Heart right ventricle (tissue), 16 donors: Measurements from ENCODE around the gene UTP20. TPM values are rescaled to one million over a fixed set of nuclear protein-coding genes. Genes with fewer than 3 reads are reported as not detected.

Experiments used
- ATAC-seq, 8 donors: fragments of 200-7000 bp; cut with Tn5 transposase; one replicate each; pipeline ENCODE4 v1.9.1; 2020; ENCODE audit warnings: mild to moderate bottlenecking in 8 of 8, moderate library complexity in 8 of 8, moderate number of reproducible peaks in 1 of 8
- DNase-seq, 2 donors: peaks; one replicate each; pipeline ENCODE4 v3.0.0-alpha.2; 2020
- H3K27ac ChIP-seq, 10 donors: fragments of 200-600 bp; sonication (generic) in 2 of 10; one replicate each; pipeline versions ENCODE4 v1.5.0 to v1.8.0; 2020 to 2022; ENCODE audit warnings: mild to moderate bottlenecking in 3 of 10
- H3K27me3 ChIP-seq, 7 donors: fragments of 200-600 bp; one replicate each; pipeline ENCODE4 v1.8.0; 2021 to 2022; ENCODE audit warnings: mild to moderate bottlenecking in 2 of 7
- H3K36me3 ChIP-seq, 9 donors: fragments of 200-600 bp; sonication (generic) in 1 of 9; one replicate each; pipeline versions ENCODE4 v1.5.0 to v1.8.0; 2020 to 2022; ENCODE audit warnings: mild to moderate bottlenecking in 2 of 9
- H3K4me1 ChIP-seq, 9 donors: fragments of 200-600 bp; sonication (generic) in 1 of 9; one replicate each; pipeline versions ENCODE4 v1.5.0 to v1.8.0; 2020 to 2022; ENCODE audit warnings: mild to moderate bottlenecking in 4 of 9
- H3K4me3 ChIP-seq, 10 donors: fragments of 200-600 bp; sonication (generic) in 2 of 10; one replicate each; pipeline versions ENCODE4 v1.5.0 to v1.8.0; 2020 to 2022; ENCODE audit warnings: mild to moderate bottlenecking in 7 of 10, moderate library complexity in 2 of 10
- H3K9me3 ChIP-seq, 11 donors: fragments of 200-600 bp in 10 of 11; sonication (generic) in 2 of 11; one replicate each; pipeline versions ENCODE4 v1.5.0 to v1.8.0; 2013 to 2022; ENCODE audit warnings: mild to moderate bottlenecking in 2 of 11, control low read depth in 1 of 11, moderate library complexity in 1 of 11
- WGBS, 2 donors: extraction: QIAGEN DNeasy Blood & Tissue Kit; methylation state at CpG; one replicate each; pipeline ENCODE4 v1.1.7; 2013; ENCODE audit warnings: inconsistent platforms in 1 of 2; 5-methylcytosine and 5-hydroxymethylcytosine counted together
- intact Hi-C, 10 donors: fragments of 100-400 bp; cut with DNase I; formaldehyde crosslinking; loops; one replicate each; pipeline versions ENCODE4 v1.11.1 to v1.14.2; 2022
- long read RNA-seq, 3 donors: library from polyadenylated mRNA; unstranded; transcript quantifications; one replicate each; pipeline ENCODE4 v2.0.0, GENCODE V29; 2020 to 2021
- polyA plus RNA-seq, 2 donors: library from polyadenylated mRNA; stranded (reverse); fragments of 200-250 nt; gene quantifications; one replicate each; pipeline ENCODE4 v1.2.3, GENCODE V29; 2013
- total RNA-seq, 10 donors: library from RNA; stranded (reverse); fragmentation: NEBNext Ultra II Directional in 3 of 10; extraction: Animal tissue kit (Norgen Biotek cat#: 25700) in 3 of 10; gene quantifications; one replicate each; pipeline versions ENCODE4 v1.2.1 to v1.2.4, GENCODE V29; 2021 to 2023
- TF ChIP-seq, protein P1 (sequence below), 9 donors: fragments of 200-600 bp; sonication (generic) in 2 of 9; IDR thresholded peaks; one replicate each; pipeline versions ENCODE4 v1.5.0 to v1.8.0; 2021 to 2022; ENCODE audit warnings: antibody characterized with exemption in 9 of 9, mild to moderate bottlenecking in 5 of 9, moderate library complexity in 1 of 9
- donor health status: Arrhythmogenic right ventricular cardiomyopathy.
- donor health status: ischemic (EF 13 %, LVEDD 7.1; RV severe dilation, severe dysfunction).
- donor health status: healthy with polysubstance abuse.
- donor health status: DM: no; HTN: yes; CAD: no.
- donor health status: DM: no; HTN: no; CAD: no.
- donor health status: ischemic (EF 25% LVEDD 6.9; RV normal size, moderate dysfunction).
- donor health status: ischemic (EF 25% LVEDD 5.7; RV mildly dilated, moderate dysfunction).
- donor health status: healthy.
- donor health status: DM: yes; HTN: yes; CAD: no.
- donor health status: Ischemic cardiomyopathy.
- donor health status: ischemic (EF 35%, LVEDD 5.7; RV mildly dilated, moderate dysfunction).
- donor health status: nonischemic (EF 11% LVEDD 7.7; RV severe dilation, severe dysfunction).
- donor health status: DM: yes; HTN: yes; CAD: no.
- donor health status: PGD.
- donor health status: ischemic (EF 29% LVEDD 5.4; RV normal size, mild dysfunction).
- donor health status: nonischemic (EF 23%, LVEDD 6.1; RV moderate dilation, normal function).

UTP20 gene
- 1 to 10 TPM; 5.1 to 8.5 (median 6.6) TPM for total RNA-seq
- polyA plus RNA-seq, result 1 to 10 TPM; 1.5 to 2.2 TPM
- long read RNA-seq, donor 1, partial matches to known transcripts, result 4 of 5 reads
- long read RNA-seq, donor 1, other reads (novel, unspliced or antisense), result 1 of 5 reads
- long read RNA-seq, donor 2, partial matches to known transcripts, result 2 of 2 reads
- long read RNA-seq, donor 2, other reads (novel, unspliced or antisense), result 0 of 2 reads
- long read RNA-seq, donor 3, partial matches to known transcripts, result 4 of 4 reads
- long read RNA-seq, donor 3, other reads (novel, unspliced or antisense), result 0 of 4 reads

DNA sequence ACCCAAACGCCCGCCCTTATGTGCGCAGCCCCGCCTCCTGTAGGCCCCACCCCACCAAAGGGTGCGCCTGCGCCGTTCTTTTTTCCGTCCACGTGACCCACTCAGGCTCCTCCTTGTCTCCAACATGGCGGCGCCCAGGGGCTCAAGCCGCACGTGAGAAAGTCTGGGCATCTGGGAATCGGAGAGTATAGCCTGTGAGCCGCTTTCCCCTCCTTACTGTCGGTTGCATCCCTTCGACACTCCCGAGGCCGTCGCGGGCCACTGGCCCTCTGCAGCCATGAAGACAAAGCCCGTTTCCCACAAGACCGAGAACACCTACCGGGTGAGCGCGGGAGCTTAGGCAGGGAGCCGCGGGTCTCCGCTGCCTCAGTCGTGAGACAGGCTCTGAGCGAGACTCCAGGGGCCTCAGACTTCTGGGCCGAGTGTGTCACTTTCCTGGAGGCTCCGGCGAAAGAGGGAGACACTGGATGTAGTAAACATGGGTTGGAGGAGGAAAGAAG is at the start of gene UTP20:
Gene UTP20, plus strand, starts transcription at position 100 of the 500 bp plus-strand sequence. Its CDS starts 178 bp downstream, at position 278.
- intact Hi-C loops, result no loop called here
- Histone ChIP-seq H3K27me3 (peaks cover 0 to 11% (median 0%) of the 10 kb centered on the region in 7 donors), H3K9me3 (no peaks in the 10 kb centered on the region), H3K36me3 (peaks cover 0 to 33% (median 9%) of the 10 kb centered on the region in 9 donors), H3K4me3 (peak within 1 kb of the TSS; percentile 72 to 100 (median 88)), H3K27ac (peak within 1 kb of the TSS in 4 of 10 donors; percentile 13 to 57 (median 38)), H3K4me1 (peaks cover 0 to 16% (median 8%) of the 10 kb centered on the region in 9 donors)
- DNase-seq (peak; percentile 91 to 93), ATAC-seq (peak; percentile 100)
- TF ChIP-seq, protein P1, sequence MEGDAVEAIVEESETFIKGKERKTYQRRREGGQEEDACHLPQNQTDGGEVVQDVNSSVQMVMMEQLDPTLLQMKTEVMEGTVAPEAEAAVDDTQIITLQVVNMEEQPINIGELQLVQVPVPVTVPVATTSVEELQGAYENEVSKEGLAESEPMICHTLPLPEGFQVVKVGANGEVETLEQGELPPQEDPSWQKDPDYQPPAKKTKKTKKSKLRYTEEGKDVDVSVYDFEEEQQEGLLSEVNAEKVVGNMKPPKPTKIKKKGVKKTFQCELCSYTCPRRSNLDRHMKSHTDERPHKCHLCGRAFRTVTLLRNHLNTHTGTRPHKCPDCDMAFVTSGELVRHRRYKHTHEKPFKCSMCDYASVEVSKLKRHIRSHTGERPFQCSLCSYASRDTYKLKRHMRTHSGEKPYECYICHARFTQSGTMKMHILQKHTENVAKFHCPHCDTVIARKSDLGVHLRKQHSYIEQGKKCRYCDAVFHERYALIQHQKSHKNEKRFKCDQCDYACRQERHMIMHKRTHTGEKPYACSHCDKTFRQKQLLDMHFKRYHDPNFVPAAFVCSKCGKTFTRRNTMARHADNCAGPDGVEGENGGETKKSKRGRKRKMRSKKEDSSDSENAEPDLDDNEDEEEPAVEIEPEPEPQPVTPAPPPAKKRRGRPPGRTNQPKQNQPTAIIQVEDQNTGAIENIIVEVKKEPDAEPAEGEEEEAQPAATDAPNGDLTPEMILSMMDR (IDR thresholded peaks at IDR 0.05), result no peak
- 0% methylated on average over 34 of the region's 34 CpGs for WGBS, 2 donors

DNA sequence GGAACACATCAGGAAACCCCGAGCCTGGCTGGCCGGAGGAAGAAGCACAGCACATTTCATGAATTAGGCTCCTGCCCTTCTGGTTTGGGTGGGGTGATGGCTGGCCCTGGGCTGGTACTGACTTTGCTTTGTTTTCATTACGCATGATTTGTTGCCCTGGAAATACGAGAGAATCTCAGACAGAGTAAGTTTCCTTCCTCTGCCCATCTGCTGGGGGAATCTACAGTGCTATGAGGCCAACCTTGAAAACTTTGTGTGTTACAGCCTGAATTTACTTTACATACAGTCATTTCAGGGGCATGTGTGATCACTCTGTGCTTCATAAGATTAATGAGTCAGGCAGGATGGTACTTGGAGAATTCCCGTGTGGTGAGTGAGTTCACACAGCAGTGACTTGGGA is 49.4 kb upstream of the UTP20 start:
- Histone ChIP-seq H3K4me1 (no peaks in the 10 kb centered on the region), H3K27ac (no peak overlapping the region), H3K9me3 (no peaks in the 10 kb centered on the region), H3K27me3 (peaks cover 0 to 5% (median 0%) of the 10 kb centered on the region in 7 donors), H3K36me3 (no peaks in the 10 kb centered on the region), H3K4me3 (no peak overlapping the region)
- intact Hi-C loops, result no loop called here
- ATAC-seq (peak in 2 of 8 donors; percentile 11 to 37), DNase-seq (no peak)
- TF ChIP-seq, protein P1 (IDR thresholded peaks at IDR 0.05), result no peak
- WGBS, 2 donors, result 63 to 81% methylated on average over 5 of the region's 5 CpGs

DNA sequence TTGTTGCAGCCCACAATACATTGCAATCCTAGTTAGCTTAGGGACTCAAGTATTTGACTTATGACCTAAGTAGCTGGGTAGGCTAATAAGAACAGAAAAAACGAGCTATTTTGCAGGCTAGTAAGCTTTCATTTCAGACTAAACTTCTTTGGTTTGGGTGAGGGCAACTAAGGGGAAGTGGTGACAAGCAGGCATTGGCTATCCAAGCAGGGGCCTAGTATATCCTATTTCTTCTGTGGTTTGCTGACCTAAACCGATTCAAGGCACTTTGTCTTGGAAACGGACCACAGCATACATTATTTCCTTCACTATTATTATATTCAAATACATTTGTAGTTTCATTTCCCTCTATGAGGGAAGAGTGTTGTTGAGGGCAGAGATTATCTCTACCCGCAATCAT is 48.3 kb upstream of the UTP20 start:
- Histone ChIP-seq H3K27me3 (peaks cover 0 to 11% (median 0%) of the 10 kb centered on the region in 7 donors), H3K27ac (no peak overlapping the region), H3K36me3 (no peaks in the 10 kb centered on the region), H3K4me3 (no peak overlapping the region), H3K4me1 (no peaks in the 10 kb centered on the region), H3K9me3 (no peaks in the 10 kb centered on the region)
- 74 to 75% methylated on average over 4 of the region's 4 CpGs for WGBS, 2 donors
- intact Hi-C loops, result no loop called here
- ATAC-seq, result no peak
- DNase-seq, result no peak
- TF ChIP-seq, protein P1 (IDR thresholded peaks at IDR 0.05), result no peak

DNA sequence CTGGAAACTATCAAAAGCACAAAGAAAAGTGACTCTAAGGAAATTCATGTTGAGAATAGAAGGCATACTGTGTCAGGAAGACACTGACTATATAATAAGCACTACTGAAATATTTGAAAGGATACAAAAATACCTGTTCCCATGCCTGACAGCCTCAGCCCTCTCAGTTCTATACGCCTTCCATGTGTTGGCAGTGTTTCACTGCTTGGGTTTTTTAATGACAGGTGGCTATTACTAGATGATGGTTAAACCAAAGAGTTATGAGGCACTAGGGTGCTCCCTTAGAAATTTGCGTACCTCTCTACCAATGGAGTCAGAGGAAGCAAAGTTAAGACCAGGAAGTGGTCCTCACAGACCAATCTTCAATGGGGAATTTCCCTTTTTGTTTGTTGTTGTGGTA is 44.2 kb upstream of the UTP20 start:
- Histone ChIP-seq H3K9me3 (no peaks in the 10 kb centered on the region), H3K4me1 (no peaks in the 10 kb centered on the region), H3K27ac (no peak overlapping the region), H3K27me3 (peaks cover 0 to 13% (median 3%) of the 10 kb centered on the region in 7 donors), H3K4me3 (no peak overlapping the region), H3K36me3 (no peaks in the 10 kb centered on the region)
- no peak for ATAC-seq
- TF ChIP-seq, protein P1 (IDR thresholded peaks at IDR 0.05), result no peak
- 73 to 81% methylated on average over 2 of the region's 2 CpGs for WGBS, 2 donors
- no peak for DNase-seq
- intact Hi-C loops, result no loop called here
